ENCODE results near the gene INPP5K.

INPP5K gene

DNA sequence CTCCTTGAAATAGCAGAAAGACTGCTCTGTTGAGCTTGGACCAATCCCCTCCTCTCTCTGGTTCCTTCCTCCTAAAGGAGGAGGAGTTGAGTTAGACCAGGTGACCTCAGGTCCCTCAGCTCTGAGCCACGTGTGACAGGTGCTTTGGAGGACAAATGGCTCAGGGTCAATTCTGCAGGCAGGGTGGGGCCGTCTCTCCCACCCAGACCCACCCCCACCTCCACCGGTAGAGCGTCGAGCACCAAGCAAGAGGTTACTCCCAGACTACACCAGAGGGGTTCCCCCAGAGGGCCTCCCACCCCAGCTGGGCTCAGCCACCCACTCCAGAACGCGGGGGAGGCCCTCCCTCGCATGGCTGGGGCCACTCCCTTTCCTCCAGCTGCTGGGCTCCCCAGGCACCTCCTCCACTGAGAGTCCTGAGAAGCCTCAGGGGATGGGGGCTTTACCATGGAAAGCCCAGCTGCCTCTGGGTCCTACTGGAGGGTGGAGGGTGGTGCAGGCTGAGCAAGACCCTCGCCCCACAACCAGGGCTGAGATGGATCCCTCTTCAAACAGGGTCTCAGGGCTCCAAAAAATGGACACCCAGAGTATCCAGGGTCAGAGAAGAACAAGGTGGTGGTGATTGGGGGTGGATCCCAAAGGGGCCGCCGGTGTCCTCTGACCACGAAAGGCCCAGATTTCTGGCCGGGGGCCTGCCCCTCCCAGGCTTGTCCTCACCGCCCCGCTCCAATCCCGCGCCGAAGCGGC lies 31.6 kb downstream of the INPP5K start:
- DNase-seq: peak; percentile 85

DNA sequence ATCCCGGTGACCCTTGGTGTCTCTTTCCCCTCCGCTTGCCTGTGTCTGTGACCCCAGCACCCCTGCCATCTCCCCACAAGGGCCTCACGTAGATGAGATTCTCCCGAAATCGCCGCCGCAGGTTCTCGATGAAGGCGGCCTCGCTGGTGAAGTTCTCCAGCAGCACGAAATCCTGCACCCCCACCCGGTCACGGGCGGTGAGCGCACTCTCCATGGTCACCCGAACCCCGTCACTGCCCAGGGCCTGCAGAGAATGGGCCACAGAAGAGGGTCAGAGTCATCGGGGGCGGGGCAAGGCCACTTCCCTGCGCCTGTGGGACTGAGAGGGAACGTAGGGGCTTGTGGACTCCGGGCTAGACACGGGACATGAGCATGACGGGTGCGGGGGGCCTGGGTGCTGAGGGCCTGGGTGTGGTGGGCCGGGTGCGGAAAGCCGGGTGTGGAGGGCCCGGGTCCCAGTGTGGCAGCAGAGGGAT lies 32.3 kb downstream of the INPP5K start:
- DNase-seq: no peak

DNA sequence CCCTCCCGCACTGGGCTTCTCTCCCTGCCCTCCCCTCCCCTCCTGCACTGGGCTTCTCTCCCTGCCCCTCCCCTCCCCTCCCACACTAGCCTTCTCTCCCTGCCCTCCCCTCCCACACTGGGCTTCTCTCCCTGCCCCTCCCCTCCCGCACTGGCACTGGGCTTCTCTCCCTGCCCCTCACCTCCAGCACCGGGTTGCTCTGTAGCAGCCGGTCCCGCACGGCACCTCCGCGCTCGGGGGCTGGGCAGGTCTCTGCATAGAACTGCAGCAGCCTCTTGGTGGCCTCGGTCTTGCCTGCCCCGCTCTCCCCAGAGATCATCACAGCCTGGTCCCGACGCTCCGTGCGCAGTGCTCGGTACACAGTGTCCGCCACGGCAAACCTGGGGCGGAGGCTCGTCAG lies 33.7 kb downstream of the INPP5K start:
- no peak for DNase-seq

DNA sequence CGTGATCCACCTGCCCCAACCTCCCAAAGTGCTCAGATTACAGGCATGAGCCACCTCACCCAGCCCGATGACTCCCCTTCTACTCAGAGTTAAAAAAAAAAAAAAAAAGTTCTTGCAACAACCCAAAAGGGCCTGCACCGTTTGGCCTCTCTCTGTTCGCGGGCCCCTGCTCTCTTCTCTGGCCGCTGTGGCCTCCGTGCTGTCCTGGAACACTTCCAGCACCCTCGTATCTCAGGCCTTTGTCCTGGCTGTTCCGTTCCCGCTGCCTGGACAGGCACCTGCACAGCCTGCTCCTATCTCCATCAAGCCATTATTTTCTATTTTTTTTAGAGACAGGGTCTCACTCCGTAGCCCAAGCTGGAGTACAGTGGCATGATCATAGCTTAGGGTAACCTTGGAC lies 34.7 kb downstream of the INPP5K start:
- DNase-seq: no peak

DNA sequence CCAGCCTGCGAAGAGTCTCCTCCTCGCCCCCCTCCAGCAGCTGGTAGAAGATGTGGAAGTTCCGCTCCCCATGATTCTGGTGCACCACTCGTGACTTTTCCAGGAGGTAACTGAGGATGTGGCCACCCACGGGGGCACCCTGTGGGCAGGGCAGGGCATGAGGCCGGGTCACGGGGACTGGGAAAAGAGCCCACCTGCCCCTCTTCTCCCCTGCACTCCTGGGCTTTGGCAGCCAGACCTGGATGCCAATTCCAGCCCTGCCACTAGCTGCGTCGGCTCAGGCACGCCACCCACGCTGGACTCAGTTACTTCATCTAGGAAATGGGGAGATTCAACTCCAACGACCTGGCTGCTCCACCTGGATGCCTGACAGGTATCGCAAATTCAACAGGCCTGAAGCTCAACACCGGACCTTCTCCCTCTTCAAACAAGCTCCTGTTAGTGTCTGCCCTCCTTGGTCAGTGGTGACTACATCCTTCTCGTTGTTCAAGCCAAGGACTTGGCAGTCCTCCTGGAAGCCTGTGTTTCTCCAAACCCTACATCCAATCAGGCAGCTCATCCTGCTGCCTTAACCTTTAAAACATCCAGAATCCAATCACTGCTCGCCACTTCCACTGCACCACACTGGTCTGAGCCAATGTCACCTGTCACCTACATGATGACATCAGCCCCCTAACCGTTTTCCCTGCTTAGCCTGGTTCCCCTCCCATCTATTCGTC lies 35.5 kb downstream of the INPP5K start:
- DNase-seq: no peak

DNA sequence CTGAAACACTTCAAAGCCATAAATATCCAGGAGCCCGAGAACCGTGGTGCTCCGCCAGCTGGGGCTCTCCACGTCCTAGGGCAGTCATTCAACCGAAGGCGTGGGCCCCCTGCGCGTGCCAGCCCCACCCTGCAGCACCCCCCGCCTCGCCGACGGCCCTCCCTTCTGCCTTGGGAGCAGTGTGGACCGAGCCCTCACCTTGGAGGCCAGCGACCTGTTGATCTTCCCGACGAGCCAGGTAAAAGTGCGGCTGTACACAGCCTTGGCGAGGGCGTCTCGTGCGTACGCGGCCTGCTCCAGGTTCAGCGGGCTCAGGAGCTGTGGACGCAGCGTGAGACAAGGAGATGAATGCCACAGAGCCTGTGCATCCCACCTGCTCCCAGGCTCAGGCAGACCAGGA lies 38.0 kb downstream of the INPP5K start:
- no peak for DNase-seq

DNA sequence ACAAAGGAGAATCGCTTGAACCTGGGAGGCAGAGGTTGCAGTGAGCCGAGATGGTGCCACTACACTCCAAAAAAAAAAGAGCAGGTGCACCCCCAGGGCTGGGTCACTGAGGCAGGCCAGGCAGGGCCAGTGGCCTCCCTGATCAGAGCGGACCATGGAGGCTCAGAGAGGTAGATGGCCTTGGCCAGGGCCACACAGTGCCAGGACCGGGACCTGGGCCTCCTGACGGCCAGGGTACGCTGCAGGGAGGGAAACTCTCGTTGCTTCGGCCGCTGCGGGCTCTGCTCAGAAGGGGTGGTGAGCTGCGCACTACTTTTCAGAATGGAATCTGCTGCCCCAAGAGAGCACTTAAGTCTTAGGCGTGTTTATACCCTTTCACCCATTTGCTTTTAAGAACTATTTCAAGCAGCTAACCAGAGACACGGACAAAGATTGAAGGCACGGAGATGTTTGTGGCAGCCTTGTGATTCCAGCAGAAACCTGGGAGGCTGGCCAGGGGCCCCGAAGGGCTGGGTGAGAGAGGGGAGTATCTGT lies 41.0 kb downstream of the INPP5K start:
- DNase-seq: no peak

DNA sequence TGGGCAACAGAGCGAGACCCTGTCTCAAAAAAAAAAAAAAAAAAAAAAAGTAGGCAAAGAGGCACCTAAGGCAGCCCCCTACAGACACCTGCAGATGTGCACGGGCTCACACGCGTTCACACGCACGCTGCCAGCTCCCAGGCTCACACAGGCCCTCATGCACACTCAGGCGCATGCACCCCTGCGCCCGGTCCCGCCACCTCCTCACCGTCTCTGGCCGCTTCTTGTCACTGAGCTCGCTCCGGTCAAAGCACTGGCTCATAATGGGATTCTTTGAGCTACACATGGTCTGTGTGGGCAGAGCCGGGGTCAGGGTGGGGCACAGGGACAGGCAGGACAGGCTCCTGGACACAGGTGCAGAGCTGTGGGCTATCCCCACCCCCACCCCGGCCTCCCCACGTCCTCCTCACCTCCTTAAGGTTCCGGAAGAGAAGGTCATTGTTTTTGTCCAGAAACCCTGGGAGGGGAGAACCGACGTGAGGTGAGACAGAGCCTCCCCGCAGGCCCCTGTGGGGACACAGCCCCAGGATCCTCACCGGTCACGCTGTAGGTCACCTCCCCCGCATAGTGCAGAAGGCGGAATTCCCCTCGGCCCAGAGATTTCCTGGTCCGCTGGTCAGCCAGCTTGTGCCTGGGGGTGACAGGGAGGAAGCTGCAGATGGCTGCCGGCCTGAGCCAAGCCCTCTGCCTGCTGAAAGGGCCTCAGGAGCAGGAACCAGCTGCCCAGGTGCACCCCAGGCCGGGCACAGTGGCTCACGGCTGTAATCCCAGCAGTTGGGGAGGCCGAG lies 41.8 kb downstream of the INPP5K start:
- no peak for DNase-seq

DNA sequence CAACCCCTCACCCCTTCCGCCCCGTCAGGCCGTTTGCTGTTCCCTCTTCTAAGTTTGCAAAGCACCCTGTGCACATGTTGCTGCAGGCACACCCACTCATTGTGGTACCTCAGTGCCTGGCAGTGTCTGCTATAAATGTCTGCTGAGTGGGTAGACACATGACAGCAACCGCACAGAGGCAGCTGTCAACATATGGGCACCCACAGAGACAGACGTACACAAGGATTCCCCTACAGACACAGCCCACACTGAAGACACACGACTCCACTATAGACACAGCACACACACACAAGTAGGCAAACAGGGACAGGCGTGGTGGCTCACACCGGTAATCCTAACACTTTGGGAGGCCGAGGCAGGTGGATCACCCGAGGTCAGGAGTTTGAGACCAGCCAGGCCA lies 42.6 kb downstream of the INPP5K start:
- no peak for DNase-seq

DNA sequence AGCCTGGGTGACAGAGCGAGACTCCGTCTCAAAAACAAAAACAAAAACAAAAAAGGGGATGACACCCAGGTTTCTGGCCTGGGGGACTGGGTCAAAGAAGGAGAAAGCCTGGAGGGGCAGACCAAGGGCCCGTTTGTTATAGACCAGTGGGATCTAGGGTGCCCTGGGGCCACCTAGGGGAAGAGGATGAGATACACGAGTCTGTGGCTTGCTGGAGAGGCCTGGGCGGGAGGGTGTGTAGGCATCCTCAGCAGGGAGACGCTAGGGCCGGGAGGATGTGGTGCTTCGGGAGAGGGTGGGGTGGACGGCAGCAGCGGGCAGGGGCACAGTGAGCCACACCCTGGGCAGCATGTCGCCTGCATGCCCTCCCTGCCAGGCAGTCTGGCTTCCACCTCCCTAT lies 43.2 kb downstream of the INPP5K start:
- no peak for DNase-seq

DNA sequence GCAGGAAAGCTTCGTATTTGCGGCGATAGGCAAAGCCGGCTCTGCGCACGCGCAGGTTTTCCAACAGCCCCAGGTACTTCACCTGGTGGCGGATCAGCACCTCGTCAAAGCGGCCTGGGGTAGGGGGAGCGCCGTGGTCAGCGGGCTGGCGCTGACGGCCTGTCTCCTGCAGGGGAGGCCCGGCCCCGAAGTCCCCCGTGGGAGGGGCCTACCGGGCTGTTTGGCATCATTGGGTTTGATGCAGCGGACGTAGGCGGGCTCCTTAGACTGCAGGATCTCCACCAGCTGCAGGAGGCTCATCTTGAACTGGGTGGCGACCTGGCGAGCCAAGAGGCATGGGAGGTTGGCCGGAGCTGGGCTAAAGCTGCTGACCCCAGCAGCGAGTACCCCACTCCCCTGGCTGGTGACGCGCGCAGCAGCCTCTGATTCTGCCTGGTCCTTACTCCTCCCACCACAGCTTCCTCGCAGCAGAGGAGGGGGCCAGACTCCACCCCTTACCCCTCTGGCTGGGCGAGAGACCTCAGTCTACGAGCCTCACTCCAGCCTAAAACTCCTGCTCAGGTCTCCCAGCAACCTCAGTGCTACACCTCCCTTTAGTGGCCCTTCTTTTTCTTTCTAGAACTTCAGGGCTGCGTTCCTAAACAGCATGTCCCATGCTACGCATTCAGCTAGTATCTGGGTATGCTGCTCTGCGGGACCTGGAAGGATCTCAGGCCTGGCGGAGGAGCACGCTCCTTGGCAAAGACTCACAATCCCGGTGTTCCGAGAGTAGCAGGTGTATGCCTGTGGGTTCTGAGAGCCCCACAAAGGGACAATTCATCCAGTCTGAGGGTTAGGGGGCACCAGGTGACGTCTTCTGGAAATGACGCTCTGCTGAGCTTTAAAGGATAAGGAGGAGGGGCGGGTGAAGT lies 44.2 kb downstream of the INPP5K start:
- no peak for DNase-seq

DNA sequence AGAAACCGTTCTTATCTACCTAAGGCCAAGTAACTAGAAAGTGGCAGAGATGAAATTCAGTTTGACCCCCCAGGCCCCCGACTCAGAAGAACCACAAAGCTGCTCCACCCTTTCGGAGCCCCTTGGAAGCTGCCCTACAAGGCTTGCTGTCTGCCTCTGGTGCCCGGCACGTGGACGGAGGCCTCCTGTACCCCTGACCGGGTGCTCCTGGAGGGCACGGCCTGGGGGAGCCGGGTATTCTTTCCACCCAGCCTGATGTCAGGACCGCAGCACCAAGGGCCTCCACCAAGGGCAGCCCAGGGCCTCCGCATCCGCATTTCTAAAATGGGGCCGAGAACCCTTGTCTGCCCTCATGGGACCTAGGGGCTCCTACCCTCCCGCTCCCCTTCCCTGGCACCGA lies 44.9 kb downstream of the INPP5K start:
- DNase-seq: no peak

DNA sequence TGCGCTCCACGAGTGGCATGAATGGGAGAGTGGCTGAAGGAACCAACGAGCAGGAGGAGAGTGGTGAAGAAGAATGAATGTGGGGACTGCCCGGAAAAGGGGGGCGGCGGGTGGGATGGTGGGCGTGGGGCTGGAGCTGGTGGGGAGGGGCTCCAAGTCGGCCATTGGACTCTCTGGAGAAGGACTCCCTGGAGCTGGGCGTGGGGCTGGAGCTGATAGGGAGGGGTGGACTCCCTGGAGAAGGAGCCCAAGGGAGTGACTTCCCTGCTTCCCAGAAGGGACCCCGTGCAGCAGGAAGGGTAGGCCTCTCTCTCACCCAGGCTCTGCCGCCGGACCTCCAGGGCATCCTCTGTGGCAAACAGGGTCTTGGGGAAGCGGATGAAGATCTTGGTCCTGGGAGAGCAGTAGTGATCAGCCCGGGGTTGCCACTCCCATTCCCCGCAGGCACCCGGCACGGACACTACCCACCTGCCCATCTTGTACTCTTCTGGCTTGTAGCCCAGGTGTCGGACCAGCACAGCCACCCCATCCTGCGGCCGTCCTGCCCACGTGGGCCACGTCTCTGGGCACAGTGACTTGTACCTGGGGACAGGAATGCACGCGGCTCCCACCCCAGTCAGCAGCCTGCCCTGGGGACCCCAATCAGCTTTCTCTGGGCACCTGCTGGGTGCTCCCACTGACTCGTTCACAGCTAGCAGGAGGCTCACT lies 45.5 kb downstream of the INPP5K start:
- DNase-seq: no peak

DNA sequence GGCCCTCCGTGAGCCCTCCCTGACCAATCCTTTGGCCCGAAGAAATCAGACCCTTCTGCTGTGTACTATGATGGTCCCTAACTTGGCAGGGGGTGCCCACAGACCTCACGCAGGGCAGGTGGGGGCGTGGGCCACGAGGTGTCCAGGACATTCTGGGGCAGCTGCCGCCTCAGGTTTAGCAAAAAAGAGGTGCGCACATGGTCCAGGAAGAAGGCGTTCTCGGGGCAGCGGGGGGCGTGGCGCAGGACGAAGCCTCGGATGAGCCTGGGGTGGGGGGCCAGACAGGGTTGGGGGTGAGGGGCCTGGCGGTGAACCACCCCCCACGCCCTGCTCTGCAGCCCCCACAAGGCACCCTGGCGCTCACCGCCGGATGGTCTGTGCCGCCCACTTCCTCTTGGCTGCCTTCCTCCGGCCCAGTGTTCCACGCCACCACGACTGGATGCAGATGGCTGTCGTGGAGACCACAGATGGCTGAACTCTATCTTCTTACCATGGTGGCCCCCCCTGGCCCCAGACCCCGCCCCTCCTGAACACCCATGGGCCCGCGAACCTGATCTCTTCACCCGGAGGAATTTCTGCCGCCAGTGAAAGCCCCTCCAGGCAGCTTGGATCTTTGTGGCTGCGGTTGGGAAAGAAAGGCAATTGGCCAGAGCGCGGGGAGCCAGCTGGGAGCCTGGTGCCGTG lies 46.2 kb downstream of the INPP5K start:
- no peak for DNase-seq

DNA sequence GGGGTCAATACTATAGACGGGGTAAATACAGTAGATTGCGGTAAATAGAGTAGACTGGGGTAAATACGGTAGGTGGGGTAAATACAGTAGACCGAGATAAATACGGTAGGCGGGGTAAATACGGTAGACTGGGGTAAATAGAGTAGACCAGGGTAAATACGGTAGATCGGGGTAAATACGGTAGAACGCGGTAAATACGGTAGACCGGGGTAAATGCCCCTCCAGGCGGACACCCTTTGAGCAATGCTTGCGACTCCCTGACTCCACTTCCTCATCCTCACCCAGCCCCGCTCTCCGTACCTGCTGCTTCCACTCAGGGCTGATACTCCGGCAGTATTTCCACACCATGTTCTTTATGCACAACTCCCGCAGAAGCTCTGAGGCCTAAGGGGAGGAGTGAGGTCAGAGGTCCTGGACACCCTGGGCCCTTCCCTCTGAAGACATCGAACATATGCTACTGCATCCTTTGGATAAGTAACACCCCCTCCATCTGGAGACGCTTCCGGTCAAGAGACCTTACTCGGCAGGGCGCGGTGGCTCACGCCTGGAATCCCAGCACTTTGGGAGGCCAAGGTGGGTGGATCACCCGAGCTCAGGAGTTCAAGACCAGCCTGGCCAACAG lies 47.1 kb downstream of the INPP5K start:
- DNase-seq: no peak

DNA sequence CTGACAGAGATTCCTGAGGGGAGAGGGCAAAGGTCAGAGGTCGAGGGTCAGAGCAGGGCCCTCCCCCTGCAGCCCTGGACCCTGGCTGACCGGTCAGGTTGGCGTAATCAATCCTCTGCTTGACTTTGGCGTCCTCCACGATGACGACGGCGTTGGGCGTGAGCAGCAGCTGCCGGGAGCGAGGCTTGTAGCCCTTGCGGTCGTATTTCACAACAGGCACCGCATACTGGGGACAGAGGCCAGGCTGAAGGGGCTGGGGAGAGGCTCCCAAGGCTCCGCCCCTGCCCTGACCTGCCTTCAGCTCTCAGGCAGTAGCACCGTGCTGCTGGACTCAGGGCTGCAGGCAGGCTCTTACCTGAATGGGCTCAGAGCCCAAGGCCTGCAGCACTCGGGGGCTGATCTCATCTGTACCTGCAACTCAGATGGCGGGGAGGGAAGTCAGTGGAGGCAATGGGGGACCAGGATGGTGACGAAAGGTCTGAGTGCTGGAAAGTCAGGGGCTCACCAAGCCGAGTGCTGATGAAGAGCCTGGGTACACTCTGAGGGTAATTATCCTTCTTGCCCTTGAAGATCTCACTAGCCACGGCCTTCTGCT lies 48.4 kb downstream of the INPP5K start:
- DNase-seq: no peak

DNA sequence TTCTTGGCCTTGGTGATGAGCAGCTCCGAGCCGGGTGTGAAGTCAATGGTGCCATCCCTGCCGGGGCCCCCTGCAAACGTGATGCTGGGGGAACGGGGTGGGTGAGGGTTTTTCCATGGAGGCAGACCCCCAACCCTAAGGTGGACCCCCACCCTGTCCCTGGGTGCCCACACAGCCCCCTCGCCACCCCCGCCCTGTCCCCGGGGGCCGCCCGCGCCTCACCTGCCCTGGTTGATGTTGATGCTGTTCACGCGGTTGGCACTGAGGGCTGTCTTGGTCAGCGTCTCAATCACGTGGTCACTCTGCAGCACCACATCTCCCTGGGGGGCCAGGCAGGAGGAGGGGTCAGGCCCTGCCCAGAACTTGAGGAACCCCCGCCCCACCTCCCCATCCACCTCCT lies 49.2 kb downstream of the INPP5K start:
- DNase-seq: no peak

DNA sequence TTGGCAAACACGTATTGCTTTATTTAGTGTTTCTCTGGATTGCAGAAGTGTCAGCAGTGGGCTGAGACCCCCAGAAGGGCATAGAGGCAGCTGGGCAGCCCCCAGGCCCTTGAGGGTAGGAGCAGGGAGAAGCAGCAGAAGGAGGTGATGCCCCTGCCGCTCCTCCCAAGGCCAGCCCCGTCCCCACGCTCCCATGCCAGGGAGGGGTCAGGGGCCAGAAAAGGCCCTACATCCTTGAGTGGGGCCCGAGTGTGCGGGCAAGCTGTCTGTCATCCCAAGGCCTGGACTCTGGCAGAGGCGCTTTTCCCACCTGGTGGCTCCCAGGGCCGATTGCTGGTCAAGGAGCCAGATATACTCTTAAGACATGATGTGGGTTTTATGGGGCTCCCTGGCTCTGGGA lies 52.2 kb downstream of the INPP5K start:
- no peak for DNase-seq

DNA sequence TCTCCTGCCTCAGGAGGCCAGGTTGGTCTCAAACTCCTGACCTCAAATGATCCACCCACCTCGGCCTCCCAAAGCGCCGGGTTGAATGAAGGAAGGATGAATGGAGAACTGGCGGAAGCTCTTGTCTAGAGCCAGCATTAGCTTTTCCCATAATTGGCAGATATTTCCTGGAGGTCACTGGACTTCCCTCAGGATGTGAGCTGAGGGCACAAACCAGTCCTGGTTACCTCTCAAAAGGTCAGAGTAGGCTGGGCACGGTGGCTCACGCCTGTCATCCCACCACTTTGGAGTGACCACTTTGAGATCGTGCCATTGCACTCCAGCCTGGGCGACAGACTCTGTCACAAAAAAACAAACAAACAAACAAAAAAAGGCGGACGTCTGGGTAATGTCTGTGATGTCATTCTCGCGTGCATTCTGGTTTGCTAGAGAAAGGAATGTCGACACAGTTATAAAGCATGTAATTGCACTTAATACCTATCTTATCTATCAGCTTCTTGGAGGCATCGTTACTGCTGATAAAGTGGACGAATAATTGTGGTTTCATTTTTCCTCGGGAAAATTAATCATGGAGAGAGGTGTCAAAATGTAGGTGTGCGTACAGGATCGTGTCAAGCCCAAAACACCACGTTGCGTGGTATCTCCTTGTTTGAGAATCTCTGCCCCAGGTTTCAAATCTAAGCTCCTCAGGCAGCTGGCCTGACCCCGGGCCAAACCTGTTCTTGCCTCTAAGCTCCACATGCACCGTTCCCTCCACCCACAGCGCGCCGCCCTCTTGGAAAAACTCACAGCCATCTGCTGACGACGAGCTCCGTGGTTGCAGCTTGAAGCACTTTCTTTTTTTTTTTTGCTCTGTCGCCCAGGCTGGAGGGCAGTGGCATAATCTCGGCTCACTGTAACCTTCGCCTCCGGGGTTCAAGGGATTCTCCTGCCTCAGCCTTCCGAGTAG lies 54.0 kb downstream of the INPP5K start:
- DNase-seq: peak; percentile 87

Measured in NCI-H226 (cell line).